ENCODE results near the gene HTR3A. TPM values are rescaled to one million over a fixed set of nuclear protein-coding genes. Genes with fewer than 3 reads are reported as not detected.

Gene HTR3A
- total and polyA plus RNA-seq, 12 donors, result 0.03 to 1.1 (median 0.14) TPM; not detected in 6

DNA sequence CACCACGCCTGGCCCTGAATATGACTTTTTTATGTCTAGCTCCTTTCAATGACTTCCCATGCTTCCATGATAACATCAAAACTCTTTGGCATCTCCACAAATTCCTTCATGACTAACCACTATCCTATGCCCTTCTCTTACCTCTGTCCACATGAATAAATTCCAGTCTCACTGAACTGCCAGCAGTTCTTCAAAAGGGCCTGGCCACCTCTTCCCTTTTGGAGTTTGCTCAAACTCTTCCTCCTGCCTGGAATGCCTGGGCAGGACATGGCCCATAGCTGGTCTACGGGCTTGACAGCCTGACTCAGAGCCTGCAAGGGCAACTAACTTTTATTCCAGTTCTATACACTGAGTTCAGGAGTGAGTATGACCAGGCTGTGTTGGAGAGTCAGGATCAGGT is 42.8 kb downstream of the HTR3A start:
- intact Hi-C loops (cut with DNase I), result no loop called here
- H3K9me3 ChIP-seq (replicated peaks in 1 of 3), result no peaks in the 10 kb centered on the region
- no peaks in the 10 kb centered on the region for H3K4me1 ChIP-seq (replicated peaks in 1 of 2)
- WGBS, 4 donors, result 45 to 65% (median 49%) methylated on average over 2 of the region's 2 CpGs
- H3K4me3 ChIP-seq, result no peak overlapping the region
- H3K36me3 ChIP-seq (replicated peaks in 1 of 2), result no peaks in the 10 kb centered on the region
- H3K27ac ChIP-seq, result no peak overlapping the region
- no peak for TF ChIP-seq POLR2A (IDR thresholded peaks at IDR 0.05)
- TF ChIP-seq CTCF (IDR thresholded peaks at IDR 0.05), result no peak
- no peak for DNase-seq
- H3K27me3 ChIP-seq, result no peaks in the 10 kb centered on the region

DNA sequence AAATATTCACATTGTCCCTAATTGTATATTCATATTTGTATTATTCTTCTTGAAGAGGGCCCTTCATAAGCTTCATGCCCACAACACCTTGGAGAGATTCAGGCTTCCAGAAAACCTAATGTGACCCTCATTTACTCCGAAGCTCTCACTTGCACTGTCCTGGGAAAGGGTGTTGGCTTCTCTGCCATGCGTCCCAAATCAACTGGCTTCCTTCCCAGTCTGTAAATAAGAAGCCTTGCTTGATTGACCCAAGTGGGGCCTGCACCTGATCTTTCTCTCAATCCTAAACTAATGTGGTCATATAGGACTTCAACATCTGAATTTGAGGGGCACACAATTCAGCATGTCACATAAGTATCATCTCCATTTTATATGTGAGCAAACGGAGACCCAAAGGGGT is 44.1 kb downstream of the HTR3A start:
- 83 to 90% (median 87%) methylated on average over 3 of the region's 3 CpGs for WGBS, 4 donors
- no peaks in the 10 kb centered on the region for H3K27me3 ChIP-seq
- DNase-seq, result no peak
- H3K4me3 ChIP-seq, result no peak overlapping the region
- H3K9me3 ChIP-seq (replicated peaks in 1 of 3), result no peaks in the 10 kb centered on the region
- no peak overlapping the region for H3K27ac ChIP-seq
- intact Hi-C loops (cut with DNase I), result no loop called here
- no peaks in the 10 kb centered on the region for H3K36me3 ChIP-seq (replicated peaks in 1 of 2)
- TF ChIP-seq CTCF (IDR thresholded peaks at IDR 0.05) (no peak), POLR2A (IDR thresholded peaks at IDR 0.05) (no peak)
- no peaks in the 10 kb centered on the region for H3K4me1 ChIP-seq (replicated peaks in 1 of 2)

DNA sequence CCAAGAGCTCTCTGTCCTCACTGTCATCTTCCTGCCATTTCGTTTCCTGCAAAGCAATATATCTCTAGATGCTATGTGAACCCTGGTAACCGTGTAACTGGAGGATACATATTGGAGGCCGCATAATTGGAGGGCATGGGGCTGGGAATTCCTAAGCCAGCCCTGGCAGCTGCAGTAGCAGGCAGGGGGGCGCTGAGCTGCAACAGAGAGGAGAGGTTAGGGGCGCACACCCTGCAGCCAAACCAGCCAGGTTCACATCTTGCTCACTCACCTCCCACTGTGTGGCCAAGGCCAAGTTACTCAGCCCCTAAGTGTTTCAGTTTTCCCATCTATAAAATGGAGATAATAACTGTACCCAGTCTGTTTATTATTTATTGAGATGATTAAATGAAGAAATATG is 44.7 kb downstream of the HTR3A start:
- Histone ChIP-seq H3K27me3 (no peaks in the 10 kb centered on the region), H3K36me3 (replicated peaks in 1 of 2) (no peaks in the 10 kb centered on the region), H3K9me3 (replicated peaks in 1 of 3) (no peaks in the 10 kb centered on the region), H3K4me1 (replicated peaks in 1 of 2) (no peaks in the 10 kb centered on the region), H3K4me3 (no peak overlapping the region), H3K27ac (no peak overlapping the region)
- DNase-seq, result no peak
- 70 to 75% (median 72%) methylated on average over 5 of the region's 5 CpGs for WGBS, 4 donors
- intact Hi-C loops (cut with DNase I), result no loop called here
- no peak for TF ChIP-seq CTCF (IDR thresholded peaks at IDR 0.05)
- no peak for TF ChIP-seq POLR2A (IDR thresholded peaks at IDR 0.05)

DNA sequence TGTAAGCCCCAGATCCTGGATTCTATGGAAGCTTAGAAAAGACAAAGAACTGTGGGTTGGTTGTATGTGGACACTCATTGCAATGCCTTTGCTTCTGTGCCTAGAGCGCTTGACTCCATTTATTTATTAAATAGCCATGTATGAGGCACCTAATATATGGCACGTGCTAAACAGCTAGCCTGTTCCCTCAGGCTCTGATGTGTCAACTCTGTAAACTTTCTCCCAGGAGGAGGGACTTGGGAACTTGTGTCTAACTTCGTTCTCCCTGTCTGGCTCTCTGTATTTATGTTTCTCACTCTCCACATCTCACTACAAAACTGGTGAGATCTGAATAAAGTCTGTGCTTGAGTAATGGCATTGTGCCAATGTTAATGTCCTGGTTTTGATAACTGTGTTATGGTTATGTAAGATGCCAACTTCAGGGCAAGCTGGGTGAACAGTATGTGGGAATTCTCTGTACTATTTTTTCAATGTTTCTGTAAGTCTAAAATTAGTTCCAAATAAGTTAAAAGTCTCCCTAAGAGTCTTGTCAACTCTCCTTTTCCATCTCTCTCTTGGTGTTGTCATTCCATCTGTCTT is 50.5 kb downstream of the HTR3A start:
- intact Hi-C loops (cut with DNase I), result no loop called here
- no peak for DNase-seq
- Histone ChIP-seq H3K4me3 (no peak overlapping the region), H3K27ac (no peak overlapping the region), H3K4me1 (replicated peaks in 1 of 2) (peaks cover 0 to 7% of the 10 kb centered on the region in 2 donors), H3K9me3 (replicated peaks in 1 of 3) (no peaks in the 10 kb centered on the region), H3K36me3 (replicated peaks in 1 of 2) (no peaks in the 10 kb centered on the region), H3K27me3 (no peaks in the 10 kb centered on the region)
- no peak for TF ChIP-seq CTCF (IDR thresholded peaks at IDR 0.05)
- no peak for TF ChIP-seq POLR2A (IDR thresholded peaks at IDR 0.05)
- 54 to 62% (median 55%) methylated on average over 3 of the region's 3 CpGs for whole genome bisulfite sequencing, 4 donors

All from adrenal gland (tissue), 12 donors.